ENCODE results near the gene CES5A.

- TF ChIP-seq POLR2A (IDR thresholded peaks at IDR 0.05) (no peak), CTCF (IDR thresholded peaks at IDR 0.05 in 8 of 11, conservative IDR thresholded peaks at IDR 0.05 in 3 of 11) (no peak), POLR2AphosphoS5 (IDR thresholded peaks at IDR 0.05) (no peak)
Observed at GRCh38 chr16:55868980-55869379, 6.2 kb downstream of the CES5A start.
